Progenitor cell of endocrine pancreas (in vitro differentiated cells): ENCODE data around the gene MAP3K8. TPM values are rescaled to one million over a fixed set of nuclear protein-coding genes. Genes with fewer than 3 reads are reported as not detected.

Experiments used
- DNase-seq: peaks from one replicate; pipeline ENCODE4 v3.0.0; 2021; ENCODE audit warnings: low spot score; ENCODE audit not compliant: unreplicated experiment
- H3K27ac Mint-ChIP-seq: 2 replicates; pipeline ENCODE4 v1.8.0; 2021; ENCODE audit warnings: mild to moderate bottlenecking, moderate library complexity, mixed read lengths
- H3K27me3 Mint-ChIP-seq: 2 replicates; pipeline ENCODE4 v1.8.0; 2021; ENCODE audit warnings: mixed read lengths
- H3K36me3 Mint-ChIP-seq: 2 replicates; pipeline ENCODE4 v1.8.0; 2022; ENCODE audit warnings: mixed read lengths; ENCODE audit not compliant: insufficient read depth
- H3K4me1 Mint-ChIP-seq: 2 replicates; pipeline ENCODE4 v1.8.0; 2021; ENCODE audit warnings: low read depth, mixed read lengths
- H3K4me3 Mint-ChIP-seq: 2 replicates; pipeline ENCODE4 v1.8.0; 2021; ENCODE audit warnings: low read depth, mild to moderate bottlenecking, moderate library complexity, mixed read lengths
- H3K9me3 Mint-ChIP-seq: 2 replicates; pipeline ENCODE4 v1.8.0; 2021; ENCODE audit warnings: low read depth, mixed read lengths
- total RNA-seq: library from RNA; stranded (reverse); gene quantifications from 2 replicates; pipeline ENCODE4 v1.2.1, GENCODE V29; 2021
- TF ChIP-seq, protein P1 (sequence below): fragments of 200-600 bp; sonication (generic); IDR thresholded peaks from one replicate; pipeline ENCODE4 v1.5.0; 2021; ENCODE audit warnings: antibody characterized with exemption, mild to moderate bottlenecking; ENCODE audit not compliant: unreplicated experiment

MAP3K8 gene
- total RNA-seq, 1 donor from 2014 or later = 16.8 TPM

GRCh38 chr10:30490289-30491000 is 56.5 kb downstream of the MAP3K8 start:
- Mint-ChIP-seq H3K27ac (no peak overlapping the region), H3K4me1 (no peaks in the 10 kb centered on the region), H3K36me3 (no peaks in the 10 kb centered on the region), H3K9me3 (no peaks in the 10 kb centered on the region), H3K27me3 (peaks cover 22% of the 10 kb centered on the region), H3K4me3 (no peak overlapping the region)
- no peak for DNase-seq
- TF ChIP-seq, protein P1, sequence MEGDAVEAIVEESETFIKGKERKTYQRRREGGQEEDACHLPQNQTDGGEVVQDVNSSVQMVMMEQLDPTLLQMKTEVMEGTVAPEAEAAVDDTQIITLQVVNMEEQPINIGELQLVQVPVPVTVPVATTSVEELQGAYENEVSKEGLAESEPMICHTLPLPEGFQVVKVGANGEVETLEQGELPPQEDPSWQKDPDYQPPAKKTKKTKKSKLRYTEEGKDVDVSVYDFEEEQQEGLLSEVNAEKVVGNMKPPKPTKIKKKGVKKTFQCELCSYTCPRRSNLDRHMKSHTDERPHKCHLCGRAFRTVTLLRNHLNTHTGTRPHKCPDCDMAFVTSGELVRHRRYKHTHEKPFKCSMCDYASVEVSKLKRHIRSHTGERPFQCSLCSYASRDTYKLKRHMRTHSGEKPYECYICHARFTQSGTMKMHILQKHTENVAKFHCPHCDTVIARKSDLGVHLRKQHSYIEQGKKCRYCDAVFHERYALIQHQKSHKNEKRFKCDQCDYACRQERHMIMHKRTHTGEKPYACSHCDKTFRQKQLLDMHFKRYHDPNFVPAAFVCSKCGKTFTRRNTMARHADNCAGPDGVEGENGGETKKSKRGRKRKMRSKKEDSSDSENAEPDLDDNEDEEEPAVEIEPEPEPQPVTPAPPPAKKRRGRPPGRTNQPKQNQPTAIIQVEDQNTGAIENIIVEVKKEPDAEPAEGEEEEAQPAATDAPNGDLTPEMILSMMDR = no peak

- no peak for DNase-seq
- Mint-ChIP-seq H3K9me3 (no peaks in the 10 kb centered on the region), H3K27ac (no peak overlapping the region), H3K4me3 (no peak overlapping the region), H3K27me3 (peaks cover 22% of the 10 kb centered on the region), H3K4me1 (no peaks in the 10 kb centered on the region), H3K36me3 (no peaks in the 10 kb centered on the region)
- TF ChIP-seq, protein P1 = no peak
These were observed 57.4 kb downstream of the MAP3K8 start for GRCh38 chr10:30491204-30491915.

DNA sequence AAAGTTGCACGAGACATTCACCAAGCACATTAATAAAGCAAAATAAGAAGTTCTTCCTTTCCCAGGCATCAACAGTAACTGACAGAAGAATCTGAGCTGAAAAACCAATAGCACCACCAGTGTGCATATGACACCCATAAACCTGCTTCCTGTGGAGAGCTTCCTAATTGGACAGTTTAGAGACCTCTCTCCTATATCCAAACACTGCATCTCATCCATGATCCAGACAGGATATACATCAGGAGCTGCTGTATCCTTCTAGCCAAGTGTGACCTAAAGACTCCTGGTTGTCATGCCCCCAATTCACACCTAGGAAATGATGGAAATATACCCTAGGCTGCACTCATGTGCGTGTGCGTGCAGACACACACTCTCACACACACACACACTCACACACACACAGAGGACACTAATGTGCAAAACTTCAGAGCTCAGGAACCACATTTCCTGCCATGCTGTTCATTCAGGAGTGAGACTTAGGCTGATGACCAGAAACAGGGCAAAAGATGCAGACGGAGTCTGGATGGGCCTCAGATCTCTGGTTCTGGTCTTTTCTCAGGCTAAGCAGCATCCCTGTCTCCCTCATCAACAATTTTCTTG is 58.0 kb downstream of the MAP3K8 start:
- no peaks in the 10 kb centered on the region for H3K36me3 Mint-ChIP-seq
- H3K4me3 Mint-ChIP-seq = no peak overlapping the region
- no peak for DNase-seq
- no peaks in the 10 kb centered on the region for H3K9me3 Mint-ChIP-seq
- TF ChIP-seq, protein P1 = no peak
- H3K4me1 Mint-ChIP-seq = no peaks in the 10 kb centered on the region
- H3K27ac Mint-ChIP-seq = no peak overlapping the region
- H3K27me3 Mint-ChIP-seq = peaks cover 22% of the 10 kb centered on the region

DNA sequence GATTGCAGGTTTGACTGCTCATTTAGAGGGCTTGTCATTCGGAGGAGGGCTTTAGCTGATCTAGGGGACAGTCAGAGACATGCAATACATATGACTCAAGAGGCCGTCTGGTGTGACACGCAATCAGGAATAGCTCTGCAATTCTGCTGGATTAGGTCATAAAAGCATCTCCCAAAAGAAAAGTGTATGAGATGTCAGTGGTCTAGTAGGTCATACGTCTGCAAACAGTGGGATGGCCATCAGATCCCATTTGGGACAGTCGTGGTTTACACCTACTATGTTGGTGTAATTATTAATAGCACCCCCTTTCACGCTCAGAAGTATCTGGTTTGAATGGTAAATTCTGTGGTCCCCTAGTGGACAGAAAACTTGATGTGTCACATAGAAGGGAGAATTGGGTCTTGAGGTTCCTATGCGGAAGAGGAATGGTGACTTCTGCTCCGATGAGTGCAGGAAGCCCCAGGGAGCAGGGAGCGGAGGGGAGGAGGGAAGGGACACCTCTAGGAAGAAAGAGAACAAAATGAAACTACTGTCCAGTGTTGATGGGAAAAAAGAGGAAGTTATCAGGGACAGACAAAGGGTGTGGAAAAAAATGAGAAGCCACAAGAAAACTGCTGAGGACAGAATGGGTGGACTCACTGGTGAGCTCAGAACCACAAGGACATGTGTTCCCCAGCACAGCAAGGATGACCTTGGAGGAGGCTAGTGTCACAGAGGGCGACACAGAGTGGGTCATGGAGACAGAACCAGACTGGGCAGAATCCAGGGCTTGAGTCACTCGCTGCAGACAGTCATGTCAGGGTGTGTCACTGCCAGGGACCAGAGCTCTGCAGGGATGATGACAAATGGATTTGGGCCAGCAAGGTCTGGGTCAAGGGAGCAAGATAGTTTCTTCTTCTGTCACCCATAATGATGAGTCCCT is 59.9 kb downstream of the MAP3K8 start:
- TF ChIP-seq, protein P1 = no peak

DNA sequence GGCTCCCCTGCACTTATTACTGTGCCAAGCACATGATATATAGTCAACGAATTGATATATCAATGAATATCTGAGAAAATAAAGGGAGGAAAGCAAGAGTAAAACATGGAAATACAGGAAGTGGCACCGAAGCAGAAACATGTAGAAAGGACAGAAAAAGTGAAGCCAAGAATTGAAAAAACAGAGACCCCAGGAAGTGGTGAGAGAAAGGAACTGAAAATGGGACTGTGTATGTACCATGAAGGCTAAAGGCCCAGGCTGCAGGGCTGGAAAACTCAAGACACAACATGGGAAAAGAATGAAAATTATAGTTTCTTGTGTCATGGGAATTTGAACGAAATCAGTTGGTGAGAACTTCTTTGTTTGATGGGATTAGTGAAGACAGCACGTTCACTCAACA is 60.6 kb downstream of the MAP3K8 start:
- H3K9me3 Mint-ChIP-seq = no peaks in the 10 kb centered on the region
- TF ChIP-seq, protein P1 = no peak
- peaks cover 20% of the 10 kb centered on the region for H3K27me3 Mint-ChIP-seq
- H3K27ac Mint-ChIP-seq = no peak overlapping the region
- DNase-seq = no peak
- H3K4me1 Mint-ChIP-seq = no peaks in the 10 kb centered on the region
- no peaks in the 10 kb centered on the region for H3K36me3 Mint-ChIP-seq
- no peak overlapping the region for H3K4me3 Mint-ChIP-seq

More for the DNA sequence above, 59.9 kb downstream of the MAP3K8 start:
- no peaks in the 10 kb centered on the region for H3K9me3 Mint-ChIP-seq
- no peak overlapping the region for H3K27ac Mint-ChIP-seq
- H3K4me1 Mint-ChIP-seq = no peaks in the 10 kb centered on the region
- no peak for DNase-seq
- H3K27me3 Mint-ChIP-seq = peaks cover 21% of the 10 kb centered on the region
- H3K36me3 Mint-ChIP-seq = no peaks in the 10 kb centered on the region
- H3K4me3 Mint-ChIP-seq = no peak overlapping the region
